MCF 10A (cell line): Measurements from ENCODE around the gene RPRM. TPM values are rescaled to one million over a fixed set of nuclear protein-coding genes. Genes with fewer than 3 reads are reported as not detected.
"Not testable (repeated sequence)": the region's sequence is repeated elsewhere in the genome, so short reads cannot be mapped to it uniquely, and the experiment has no call there.

ENCODE experiments used
- BruUV-seq: library from RNA; stranded (reverse); fragments of 400-500 nt; replicated peaks from 2 replicates; lab custom pipeline; 2021; lab: Mats Ljungman, UMichigan
- CTCF ChIA-PET: fragments of 300-600 bp; sonication (Branson Sonifier 250); formaldehyde crosslinking; extraction: SDS; loops from one replicate; lab custom pipeline; 2021; ENCODE audit warnings: antibody characterized with exemption, inconsistent platforms; lab: Yijun Ruan, JAX
- POLR2A ChIA-PET: fragments of 300-600, 350-650 bp; sonication (Branson Sonifier 250); formaldehyde crosslinking; extraction: SDS; loops from one replicate; lab custom pipeline; 2020; ENCODE audit warnings: antibody characterized with exemption, inconsistent platforms; lab: Yijun Ruan, JAX
- DNase-seq: peaks from one replicate; pipeline ENCODE4 v3.0.0-alpha.2; 2018; ENCODE audit not compliant: unreplicated experiment
- H3K27ac Mint-ChIP-seq: one replicate; pipeline ENCODE4 v1.8.0; 2022; ENCODE audit warnings: mild to moderate bottlenecking, low read depth, mixed read lengths; ENCODE audit not compliant: unreplicated experiment
- H3K27me3 Mint-ChIP-seq: one replicate; pipeline ENCODE4 v1.8.0; 2022; ENCODE audit warnings: mixed read lengths; ENCODE audit not compliant: insufficient read depth, unreplicated experiment
- H3K36me3 Mint-ChIP-seq: one replicate; pipeline ENCODE4 v1.8.0; 2022; ENCODE audit warnings: mild to moderate bottlenecking, moderate library complexity, mixed read lengths; ENCODE audit not compliant: insufficient read depth, unreplicated experiment
- H3K4me1 Mint-ChIP-seq: one replicate; pipeline ENCODE4 v1.8.0; 2022; ENCODE audit warnings: mixed read lengths; ENCODE audit not compliant: insufficient read depth, unreplicated experiment
- H3K4me3 Mint-ChIP-seq: one replicate; pipeline ENCODE4 v1.8.0; 2022; ENCODE audit warnings: mild to moderate bottlenecking, moderate library complexity, mixed read lengths; ENCODE audit not compliant: unreplicated experiment
- H3K9me3 Mint-ChIP-seq: one replicate; pipeline ENCODE4 v1.8.0; 2022; ENCODE audit warnings: mixed read lengths; ENCODE audit not compliant: unreplicated experiment
- intact Hi-C: fragments of 100-400 bp; cut with micrococcal nuclease; formaldehyde crosslinking; loops from 2 replicates; pipeline ENCODE4 v1.14.1; 2022
- total RNA-seq: library from RNA; stranded (reverse); gene quantifications from 2 replicates; pipeline ENCODE4 v1.2.3, GENCODE V29; 2022
- TF ChIP-seq, protein P1 (sequence below): fragments of 200-600 bp; IDR thresholded peaks from one replicate; pipeline ENCODE4 v1.8.0; 2022; ENCODE audit warnings: antibody characterized with exemption, mild to moderate bottlenecking; ENCODE audit not compliant: unreplicated experiment

The RPRM gene
- total RNA-seq, 1 experiment from 2014 or later, result not detected

DNA sequence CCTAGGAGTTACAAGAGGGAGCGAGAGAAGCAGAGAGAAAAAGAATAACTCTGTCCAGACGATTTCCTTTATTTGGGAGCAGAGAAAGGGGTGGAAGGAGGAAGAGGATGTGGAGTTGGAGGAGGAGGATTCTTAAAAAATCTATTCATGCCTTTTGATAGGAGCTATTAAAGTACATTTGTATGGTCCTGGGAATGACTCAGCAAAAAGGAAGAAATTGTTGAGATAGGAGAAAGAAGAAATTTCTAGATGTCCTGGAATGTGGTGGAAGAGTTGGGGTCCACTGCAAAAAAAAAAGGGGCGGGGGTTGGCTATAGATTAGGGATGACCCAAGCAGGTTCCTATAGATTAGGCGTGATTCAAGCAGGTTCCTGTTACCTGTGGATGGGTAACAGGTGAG, 32.4 kb upstream of the RPRM start:
- no peak overlapping the region for H3K27ac Mint-ChIP-seq
- no peaks in the 10 kb centered on the region for H3K9me3 Mint-ChIP-seq
- ChIA-PET CTCF (interaction anchor here (0.6 to 1.3 kb wide), 3 partner anchors 32 to 866 kb away, joined by 3 to 4 read pairs (median 3); partner anchors contain the start of gene RPRM), POLR2A (interaction anchor here (0.7 kb wide), 1 partner anchor 1475 kb away, joined by 3 read pairs; no protein-coding TSS in a partner anchor)
- TF ChIP-seq, protein P1, sequence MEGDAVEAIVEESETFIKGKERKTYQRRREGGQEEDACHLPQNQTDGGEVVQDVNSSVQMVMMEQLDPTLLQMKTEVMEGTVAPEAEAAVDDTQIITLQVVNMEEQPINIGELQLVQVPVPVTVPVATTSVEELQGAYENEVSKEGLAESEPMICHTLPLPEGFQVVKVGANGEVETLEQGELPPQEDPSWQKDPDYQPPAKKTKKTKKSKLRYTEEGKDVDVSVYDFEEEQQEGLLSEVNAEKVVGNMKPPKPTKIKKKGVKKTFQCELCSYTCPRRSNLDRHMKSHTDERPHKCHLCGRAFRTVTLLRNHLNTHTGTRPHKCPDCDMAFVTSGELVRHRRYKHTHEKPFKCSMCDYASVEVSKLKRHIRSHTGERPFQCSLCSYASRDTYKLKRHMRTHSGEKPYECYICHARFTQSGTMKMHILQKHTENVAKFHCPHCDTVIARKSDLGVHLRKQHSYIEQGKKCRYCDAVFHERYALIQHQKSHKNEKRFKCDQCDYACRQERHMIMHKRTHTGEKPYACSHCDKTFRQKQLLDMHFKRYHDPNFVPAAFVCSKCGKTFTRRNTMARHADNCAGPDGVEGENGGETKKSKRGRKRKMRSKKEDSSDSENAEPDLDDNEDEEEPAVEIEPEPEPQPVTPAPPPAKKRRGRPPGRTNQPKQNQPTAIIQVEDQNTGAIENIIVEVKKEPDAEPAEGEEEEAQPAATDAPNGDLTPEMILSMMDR, result no peak
- no peaks in the 10 kb centered on the region for H3K4me1 Mint-ChIP-seq
- H3K27me3 Mint-ChIP-seq, result peaks cover 16% of the 10 kb centered on the region
- DNase-seq, result no peak
- H3K36me3 Mint-ChIP-seq, result no peaks in the 10 kb centered on the region
- intact Hi-C loops, result no loop called here
- BruUV-seq, result no TSS peak
- H3K4me3 Mint-ChIP-seq, result no peak overlapping the region

DNA sequence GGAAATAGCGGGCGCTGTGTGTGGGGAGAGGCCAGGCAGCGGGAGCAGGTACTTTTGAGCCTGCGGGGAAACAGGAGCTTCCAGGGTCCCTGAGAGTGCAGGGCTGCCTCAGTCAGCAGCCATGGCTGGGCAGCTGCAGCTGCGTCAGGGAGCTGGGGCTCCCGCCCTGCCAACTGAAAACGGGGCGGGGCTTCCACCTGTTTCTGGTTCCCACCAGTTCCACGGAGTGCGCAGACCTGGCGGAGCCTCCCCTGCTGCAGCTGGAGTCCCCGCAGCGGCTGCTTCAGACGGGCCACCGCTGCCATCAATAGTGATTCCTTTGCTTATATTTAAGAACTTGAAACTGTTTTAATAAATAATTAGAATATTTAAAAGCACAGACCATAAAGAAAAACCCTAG, 30.6 kb upstream of the RPRM start:
- H3K27ac Mint-ChIP-seq, result no peak overlapping the region

DNA sequence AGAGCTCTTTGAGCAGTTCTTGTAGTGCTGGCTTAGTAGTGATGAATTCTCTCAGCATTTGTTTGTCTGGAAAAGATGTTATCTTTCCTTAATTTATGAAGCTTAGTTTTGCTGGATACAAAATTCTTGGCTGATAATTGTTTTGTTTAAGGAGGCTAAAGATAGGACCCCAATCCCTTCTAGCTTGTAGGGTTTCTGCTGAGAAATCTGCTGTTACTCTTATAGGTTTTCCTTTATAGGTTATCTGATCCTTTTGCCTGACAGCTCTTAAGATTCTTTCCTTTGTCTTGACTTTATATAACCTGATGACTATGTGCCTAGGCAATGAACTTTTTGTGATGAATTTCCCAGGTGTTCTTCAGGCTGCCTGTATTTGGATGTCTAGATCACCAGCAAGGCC, 27.9 kb upstream of the RPRM start:
- H3K36me3 Mint-ChIP-seq, DNase-seq, H3K4me3 Mint-ChIP-seq, BruUV-seq, H3K4me1 Mint-ChIP-seq, H3K27me3 Mint-ChIP-seq, intact Hi-C loops, POLR2A ChIA-PET, H3K27ac Mint-ChIP-seq, H3K9me3 Mint-ChIP-seq: not testable (repeated sequence)
- CTCF ChIA-PET, result interaction anchor here (1.8 kb wide), 1 partner anchor 13 kb away, joined by 9 read pairs; no protein-coding TSS in a partner anchor

More for the DNA sequence above, 30.6 kb upstream of the RPRM start:
- H3K4me1 Mint-ChIP-seq, result no peaks in the 10 kb centered on the region
- H3K27me3 Mint-ChIP-seq, result peaks cover 13% of the 10 kb centered on the region
- H3K4me3 Mint-ChIP-seq, result no peak overlapping the region
- ChIA-PET CTCF (interaction anchor here (0.6 to 1.8 kb wide), 5 partner anchors 10 to 647 kb away, joined by 3 to 6 read pairs (median 4); partner anchors contain the start of gene RPRM), POLR2A (interaction anchor here (0.7 kb wide), 1 partner anchor 991 kb away, joined by 3 read pairs; no protein-coding TSS in a partner anchor)
- H3K9me3 Mint-ChIP-seq, result no peaks in the 10 kb centered on the region
- BruUV-seq, result no TSS peak
- intact Hi-C loops, result no loop called here
- no peak for DNase-seq
- TF ChIP-seq, protein P1, result no peak
- H3K36me3 Mint-ChIP-seq, result no peaks in the 10 kb centered on the region

DNA sequence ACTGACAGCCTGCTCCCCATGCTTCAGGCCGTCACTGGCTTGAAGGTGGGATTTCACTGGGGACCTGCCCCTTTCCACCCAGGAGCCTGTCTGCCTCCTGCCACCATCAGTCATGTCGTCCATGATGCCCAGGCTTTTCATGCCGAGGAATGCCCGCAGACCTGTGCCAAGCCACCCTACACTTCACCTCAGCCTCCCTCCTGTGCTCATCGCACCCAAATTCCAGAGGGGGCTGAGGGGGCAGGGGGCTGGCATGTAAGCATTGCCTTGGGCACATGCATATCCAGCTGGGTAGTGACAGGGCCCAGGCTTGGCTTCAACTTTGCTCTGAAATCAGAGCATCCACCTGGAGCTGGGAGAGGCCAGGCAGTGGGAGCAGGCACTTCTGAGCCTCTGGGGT, 20.9 kb upstream of the RPRM start:
- Mint-ChIP-seq H3K4me3 (no peak overlapping the region), H3K27ac (no peak overlapping the region), H3K9me3 (no peaks in the 10 kb centered on the region), H3K36me3 (no peaks in the 10 kb centered on the region), H3K4me1 (no peaks in the 10 kb centered on the region), H3K27me3 (peaks cover 17% of the 10 kb centered on the region)
- no TSS peak for BruUV-seq
- intact Hi-C loops, result no loop called here
- DNase-seq, result no peak
- ChIA-PET CTCF (interaction anchor here (0.6 to 1.2 kb wide), 3 partner anchors 13 to 757 kb away, joined by 3 read pairs; no protein-coding TSS in a partner anchor), POLR2A (no interaction called here)
- TF ChIP-seq, protein P1, result no peak
